ENCODE data around the gene TPM4.
"Not testable (repeated sequence)": the region's sequence is repeated elsewhere in the genome, so short reads cannot be mapped to it uniquely, and the experiment has no call there.

The TPM4 gene

DNA sequence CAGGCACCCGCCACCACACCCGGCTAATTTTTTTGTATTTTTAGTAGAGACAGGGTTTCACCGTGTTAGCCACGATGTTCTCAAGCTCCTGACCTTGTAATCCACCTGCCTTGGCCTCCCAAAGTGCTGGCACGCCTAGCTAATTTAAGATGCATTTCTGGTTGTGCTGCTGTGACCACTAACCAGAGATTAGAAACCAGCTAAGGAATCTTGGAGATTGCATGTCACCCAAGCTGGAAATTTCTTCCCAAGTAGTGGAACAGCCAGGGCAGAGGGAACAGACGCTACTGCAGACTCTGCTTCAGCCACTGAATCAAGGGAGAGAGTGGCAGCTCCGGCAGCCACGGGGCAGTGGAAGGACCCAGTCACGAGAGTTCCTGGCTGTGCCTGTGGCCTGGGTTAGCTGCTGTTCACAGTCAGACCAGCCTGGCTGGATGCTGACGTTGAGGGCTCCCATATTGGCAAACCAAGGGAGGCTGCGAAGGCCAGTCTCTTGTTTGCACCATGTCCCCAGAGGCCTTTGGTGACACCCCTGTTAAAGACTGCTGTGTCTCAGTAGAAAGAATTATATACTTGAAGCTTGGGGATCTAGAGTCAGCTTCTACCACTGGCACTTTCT, 7.9 kb downstream of the TPM4 start:
- Histone ChIP-seq H2AFZ (ENCODE audit: low read length) (no peak overlapping the region), H3K27ac (ENCODE audit: low read depth, low read length, poor library complexity, severe bottlenecking) (no peak overlapping the region), H3K36me3 (ENCODE audit: insufficient read depth, low read length) (peaks cover 7% of the 10 kb centered on the region; the same call in 1 of the 2 replicates), H3K9me3 (ENCODE audit: low read length) (no peaks in the 10 kb centered on the region), H3K27me3 (ENCODE audit: insufficient read depth, low read length) (no peaks in the 10 kb centered on the region), H3K79me2 (ENCODE audit: insufficient read depth, low read length) (no peaks in the 10 kb centered on the region), H3K4me1 (ENCODE audit: insufficient read depth, low read length, severe bottlenecking) (peaks cover 9% of the 10 kb centered on the region), H3K4me2 (ENCODE audit: low read length) (no peak overlapping the region), H4K20me1 (ENCODE audit: insufficient read depth, low read length) (no peaks in the 10 kb centered on the region), H3F3A (ENCODE audit: insufficient read depth, low read length) (no peaks in the 10 kb centered on the region), H3K9me2 (ENCODE audit: low read depth, low read length) (no peaks in the 10 kb centered on the region), H3K4me3 (ENCODE audit: low read depth, low read length, poor library complexity, severe bottlenecking) (no peak overlapping the region), H3K9ac (ENCODE audit: low read length) (no peak overlapping the region)
- TF ChIP-seq EZH2 (IDR thresholded peaks at IDR 0.05; ENCODE audit: borderline replicate concordance, low read length) (no peak), CTCF (IDR thresholded peaks at IDR 0.05; ENCODE audit: low read length) (no peak)

GRCh38 chr19:16085115-16085514, 8.8 kb downstream of the TPM4 start:
- no peak for TF ChIP-seq CTCF (IDR thresholded peaks at IDR 0.05; ENCODE audit: low read length)
- TF ChIP-seq EZH2 (IDR thresholded peaks at IDR 0.05; ENCODE audit: borderline replicate concordance, low read length): no peak
- no peak overlapping the region for H2AFZ ChIP-seq (ENCODE audit: low read length)
- no peaks in the 10 kb centered on the region for H3K27me3 ChIP-seq (ENCODE audit: insufficient read depth, low read length)
- peaks cover 5% of the 10 kb centered on the region for H3K4me1 ChIP-seq (ENCODE audit: insufficient read depth, low read length, severe bottlenecking)
- no peak overlapping the region for H3K27ac ChIP-seq (ENCODE audit: low read depth, low read length, poor library complexity, severe bottlenecking)
- H3F3A ChIP-seq (ENCODE audit: insufficient read depth, low read length): no peaks in the 10 kb centered on the region
- H3K9ac ChIP-seq (ENCODE audit: low read length): no peak overlapping the region
- no peak overlapping the region for H3K4me2 ChIP-seq (ENCODE audit: low read length)
- no peaks in the 10 kb centered on the region for H4K20me1 ChIP-seq (ENCODE audit: insufficient read depth, low read length)
- H3K9me3 ChIP-seq (ENCODE audit: low read length): no peaks in the 10 kb centered on the region
- no peaks in the 10 kb centered on the region for H3K79me2 ChIP-seq (ENCODE audit: insufficient read depth, low read length)
- no peak overlapping the region for H3K4me3 ChIP-seq (ENCODE audit: low read depth, low read length, poor library complexity, severe bottlenecking)
- H3K36me3 ChIP-seq (ENCODE audit: insufficient read depth, low read length): peaks cover 9% of the 10 kb centered on the region; the same call in 1 of the 2 replicates
- H3K9me2 ChIP-seq (ENCODE audit: low read depth, low read length): no peaks in the 10 kb centered on the region

DNA sequence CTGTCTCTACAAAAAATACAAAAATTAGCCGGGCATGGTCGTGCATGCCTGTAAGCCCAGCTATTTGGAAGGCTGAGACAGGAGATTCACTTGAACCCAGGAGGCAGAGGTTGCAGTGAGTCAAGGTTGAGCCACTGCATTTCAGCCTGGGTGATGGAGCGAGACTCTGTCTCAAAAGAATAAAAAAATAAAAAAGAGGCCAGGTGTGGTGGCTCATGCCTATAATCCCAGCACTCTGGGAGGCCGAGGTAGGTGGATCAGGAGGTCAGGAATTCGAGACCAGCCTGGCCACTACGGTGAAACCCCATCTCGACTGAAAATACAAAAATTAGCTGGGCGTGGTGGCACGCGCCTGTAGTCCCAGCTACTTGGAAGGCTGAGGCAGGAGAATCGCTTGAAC, 11.1 kb downstream of the TPM4 start:
- not testable (repeated sequence) for H4K20me1 ChIP-seq (ENCODE audit: insufficient read depth, low read length); H3K27me3 ChIP-seq (ENCODE audit: insufficient read depth, low read length); H3K9me2 ChIP-seq (ENCODE audit: low read depth, low read length); H3K9me3 ChIP-seq (ENCODE audit: low read length); H3K27ac ChIP-seq (ENCODE audit: low read depth, low read length, poor library complexity, severe bottlenecking); H3K4me3 ChIP-seq (ENCODE audit: low read depth, low read length, poor library complexity, severe bottlenecking); H3F3A ChIP-seq (ENCODE audit: insufficient read depth, low read length); H2AFZ ChIP-seq (ENCODE audit: low read length); H3K4me2 ChIP-seq (ENCODE audit: low read length); H3K4me1 ChIP-seq (ENCODE audit: insufficient read depth, low read length, severe bottlenecking); H3K9ac ChIP-seq (ENCODE audit: low read length); H3K79me2 ChIP-seq (ENCODE audit: insufficient read depth, low read length)
- peaks cover 17% of the 10 kb centered on the region; the same call in 1 of the 2 replicates for H3K36me3 ChIP-seq (ENCODE audit: insufficient read depth, low read length)

DNA sequence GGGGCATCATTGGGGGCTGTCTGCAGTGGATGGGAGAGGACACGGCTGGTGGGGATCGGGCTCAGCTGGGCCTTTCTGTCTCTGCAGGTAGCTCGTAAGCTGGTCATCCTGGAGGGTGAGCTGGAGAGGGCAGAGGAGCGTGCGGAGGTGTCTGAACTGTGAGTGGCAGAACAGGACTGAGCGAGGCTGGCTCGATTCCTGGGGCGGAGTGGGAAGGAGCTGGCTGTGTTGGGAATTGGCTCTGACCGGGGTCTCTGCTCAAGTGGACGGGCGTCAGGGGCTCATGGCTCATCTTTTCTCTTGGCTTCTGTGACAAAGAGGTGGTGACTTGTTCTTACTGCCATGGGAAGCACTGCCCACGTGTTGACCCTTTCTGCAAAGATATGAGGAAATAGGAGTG, 11.6 kb downstream of the TPM4 start:
- no peak overlapping the region for H3K4me2 ChIP-seq (ENCODE audit: low read length)
- no peak for TF ChIP-seq CTCF (IDR thresholded peaks at IDR 0.05; ENCODE audit: low read length)
- no peak for TF ChIP-seq EZH2 (IDR thresholded peaks at IDR 0.05; ENCODE audit: borderline replicate concordance, low read length)
- no peaks in the 10 kb centered on the region for H3K79me2 ChIP-seq (ENCODE audit: insufficient read depth, low read length)
- no peaks in the 10 kb centered on the region for H4K20me1 ChIP-seq (ENCODE audit: insufficient read depth, low read length)
- H3F3A ChIP-seq (ENCODE audit: insufficient read depth, low read length): no peaks in the 10 kb centered on the region
- no peak overlapping the region for H3K9ac ChIP-seq (ENCODE audit: low read length)
- H3K4me3 ChIP-seq (ENCODE audit: low read depth, low read length, poor library complexity, severe bottlenecking): no peak overlapping the region
- H2AFZ ChIP-seq (ENCODE audit: low read length): no peak overlapping the region
- no peak overlapping the region for H3K27ac ChIP-seq (ENCODE audit: low read depth, low read length, poor library complexity, severe bottlenecking)
- no peaks in the 10 kb centered on the region for H3K9me3 ChIP-seq (ENCODE audit: low read length)
- no peaks in the 10 kb centered on the region for H3K9me2 ChIP-seq (ENCODE audit: low read depth, low read length)
- H3K4me1 ChIP-seq (ENCODE audit: insufficient read depth, low read length, severe bottlenecking): peaks cover 5% of the 10 kb centered on the region
- H3K27me3 ChIP-seq (ENCODE audit: insufficient read depth, low read length): no peaks in the 10 kb centered on the region
- H3K36me3 ChIP-seq (ENCODE audit: insufficient read depth, low read length): peaks cover 17% of the 10 kb centered on the region; the same call in 1 of the 2 replicates

Measured in OCI-LY1 (cell line).